Anterior cingulate cortex (tissue), 58 donors: ENCODE data around the gene VSTM2L.
A peak's percentile ranks its signal among the peaks of the same experiment; 100 is the strongest.

Source experiments
- DNase-seq, 58 donors: peaks; one replicate each; lab custom pipeline; 2025; lab: John Stamatoyannopoulos, UW

The VSTM2L gene

DNA sequence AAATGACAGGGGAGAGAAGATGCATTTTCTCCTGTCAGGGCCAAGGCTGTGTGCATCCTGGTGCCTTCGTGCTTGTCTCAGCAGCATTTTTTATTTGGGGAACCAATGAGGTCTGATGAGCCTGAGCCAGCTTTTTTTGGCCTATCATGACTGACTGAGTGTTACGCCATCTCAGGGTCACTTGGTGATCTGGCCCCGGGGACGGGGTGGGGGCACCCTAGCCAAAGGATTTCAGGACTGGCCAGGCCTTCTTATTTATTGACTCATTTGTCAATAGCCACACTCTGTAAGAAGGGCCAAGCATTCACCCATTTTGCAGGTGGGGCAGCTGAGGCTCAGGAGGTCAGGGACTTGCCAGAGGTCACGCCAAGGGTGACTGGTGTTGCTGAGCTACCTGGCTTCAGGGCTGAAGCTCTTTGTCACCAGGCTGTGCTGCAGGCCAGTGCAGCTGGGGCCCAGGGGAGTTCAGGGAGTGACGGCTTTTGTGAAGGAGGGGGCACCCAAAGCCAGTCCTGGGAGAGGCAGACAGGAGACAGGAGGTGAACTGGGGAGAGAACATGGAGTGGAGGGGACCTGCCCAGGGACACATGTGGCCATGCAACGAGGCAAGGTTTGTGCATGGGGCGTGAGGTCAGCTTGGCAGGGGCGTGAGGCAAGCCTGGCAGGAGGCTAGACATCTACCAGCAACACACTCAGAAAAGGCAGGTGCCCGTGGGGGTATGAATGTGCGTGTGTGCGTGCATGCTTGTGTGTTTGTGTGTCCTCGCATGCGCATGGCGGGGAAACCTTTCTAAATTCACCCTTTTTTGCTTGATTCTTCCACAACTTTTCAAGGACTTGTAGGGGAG is 31.1 kb downstream of the VSTM2L start:
- no peak for DNase-seq

DNA sequence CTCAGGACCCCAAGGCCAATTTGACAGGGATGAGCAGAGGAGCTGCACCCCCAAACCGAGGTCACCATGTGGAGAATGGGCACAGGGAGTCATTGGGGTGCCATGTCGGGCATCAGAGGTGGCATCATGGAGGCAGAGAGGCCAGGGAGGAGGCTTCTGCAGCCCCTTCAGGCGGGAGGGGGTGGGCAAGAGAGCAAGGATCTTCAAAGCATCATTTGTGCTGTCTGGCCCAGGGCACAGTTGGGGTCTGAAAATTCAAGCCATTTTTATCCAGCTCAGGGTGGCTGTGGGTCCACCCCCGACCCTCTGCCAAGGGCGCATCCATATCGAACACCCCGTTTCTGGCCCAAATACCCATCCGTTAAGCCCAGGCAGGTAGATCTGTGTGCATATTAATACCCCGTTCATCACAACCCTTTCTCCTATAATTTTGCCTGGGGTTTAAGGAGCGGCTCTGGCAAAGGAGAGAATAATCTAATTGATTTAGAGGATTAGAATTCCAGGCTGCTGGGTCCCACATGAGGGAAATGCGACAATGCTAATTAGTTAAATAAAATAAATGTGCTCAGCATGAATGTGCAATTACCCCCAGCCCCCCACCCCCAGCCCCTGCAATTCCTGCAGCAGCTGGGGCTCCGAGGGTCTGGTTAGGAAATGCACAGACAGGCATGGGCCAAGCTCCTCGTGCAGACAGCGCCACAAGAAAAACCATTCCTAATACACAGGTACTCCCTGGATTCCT is 31.9 kb downstream of the VSTM2L start:
- DNase-seq = no peak

- DNase-seq = no peak
These were observed 32.5 kb downstream of the VSTM2L start for GRCh38 chr20:37935435-37935834.

GRCh38 chr20:37936041-37936440 is 33.1 kb downstream of the VSTM2L start:
- no peak for DNase-seq

DNA sequence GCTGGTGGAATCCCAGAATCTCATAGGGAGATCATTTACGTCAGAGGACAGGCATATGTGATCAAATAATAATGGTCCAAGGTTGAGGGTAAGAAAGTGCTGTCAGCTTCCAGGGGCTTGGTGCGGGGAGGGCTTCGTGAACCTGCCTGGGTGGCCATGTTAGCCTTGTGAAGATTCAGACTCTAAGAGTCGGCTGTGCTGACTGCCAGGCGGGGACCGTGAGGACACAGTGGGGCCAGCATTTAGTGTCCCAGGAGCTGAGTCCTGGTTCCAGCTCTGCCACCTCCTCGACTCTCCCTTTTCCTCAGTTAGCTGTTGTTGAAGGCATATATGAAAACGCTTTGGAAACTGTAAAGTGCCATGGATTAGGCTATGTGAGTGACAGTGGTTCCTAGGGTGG is 33.5 kb downstream of the VSTM2L start:
- no peak for DNase-seq

- no peak for DNase-seq
These were observed 34.8 kb downstream of the VSTM2L start for GRCh38 chr20:37937686-37938085.

DNA sequence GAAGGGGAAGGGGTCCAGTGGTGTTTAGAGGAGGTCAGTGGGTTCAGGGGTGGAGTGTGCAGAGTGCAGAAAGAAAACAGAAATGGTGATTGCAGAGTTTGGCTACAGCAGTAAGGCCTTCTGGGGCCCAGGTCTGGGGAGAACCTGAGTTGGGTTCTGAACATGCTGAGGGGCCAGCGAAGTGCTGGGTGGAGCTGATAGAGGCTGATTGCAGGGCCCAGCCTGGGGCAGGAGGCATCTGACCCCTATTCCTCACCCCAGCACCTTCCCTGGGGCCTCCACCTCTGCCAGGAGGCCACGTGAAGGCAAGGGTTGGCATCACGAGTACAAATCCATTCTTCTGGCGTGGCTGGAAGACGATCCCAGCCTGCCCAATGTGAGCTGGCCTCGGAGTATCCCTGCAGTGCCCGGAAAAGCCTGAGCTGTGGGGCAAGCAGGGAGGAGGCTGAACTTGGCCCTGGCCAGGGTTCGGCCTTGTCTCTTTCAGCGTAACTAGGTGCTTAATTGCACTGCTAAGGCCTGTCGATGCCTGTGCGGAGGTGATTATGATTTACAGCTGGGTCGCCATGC is 35.3 kb downstream of the VSTM2L start:
- no peak for DNase-seq

DNA sequence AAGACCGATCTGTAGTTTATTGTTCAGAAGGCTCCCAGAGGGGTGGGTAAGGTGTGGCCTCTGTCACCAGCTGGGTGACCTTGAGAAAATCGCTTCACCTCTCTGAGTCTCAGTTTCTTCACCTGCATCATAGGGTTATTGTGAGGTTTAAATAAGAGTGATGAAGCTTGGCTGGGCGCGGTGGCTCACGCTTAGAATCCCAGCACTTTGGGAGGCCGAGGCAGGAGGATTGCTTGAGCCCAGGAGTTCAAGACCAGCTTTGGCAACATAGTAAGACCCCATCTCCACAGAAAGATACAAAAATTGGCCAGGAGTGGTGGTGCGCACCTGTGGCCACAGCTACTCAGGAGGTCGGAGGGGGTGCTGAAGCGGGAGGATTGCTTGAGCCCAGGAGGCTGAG is 36.0 kb downstream of the VSTM2L start:
- DNase-seq = no peak

DNA sequence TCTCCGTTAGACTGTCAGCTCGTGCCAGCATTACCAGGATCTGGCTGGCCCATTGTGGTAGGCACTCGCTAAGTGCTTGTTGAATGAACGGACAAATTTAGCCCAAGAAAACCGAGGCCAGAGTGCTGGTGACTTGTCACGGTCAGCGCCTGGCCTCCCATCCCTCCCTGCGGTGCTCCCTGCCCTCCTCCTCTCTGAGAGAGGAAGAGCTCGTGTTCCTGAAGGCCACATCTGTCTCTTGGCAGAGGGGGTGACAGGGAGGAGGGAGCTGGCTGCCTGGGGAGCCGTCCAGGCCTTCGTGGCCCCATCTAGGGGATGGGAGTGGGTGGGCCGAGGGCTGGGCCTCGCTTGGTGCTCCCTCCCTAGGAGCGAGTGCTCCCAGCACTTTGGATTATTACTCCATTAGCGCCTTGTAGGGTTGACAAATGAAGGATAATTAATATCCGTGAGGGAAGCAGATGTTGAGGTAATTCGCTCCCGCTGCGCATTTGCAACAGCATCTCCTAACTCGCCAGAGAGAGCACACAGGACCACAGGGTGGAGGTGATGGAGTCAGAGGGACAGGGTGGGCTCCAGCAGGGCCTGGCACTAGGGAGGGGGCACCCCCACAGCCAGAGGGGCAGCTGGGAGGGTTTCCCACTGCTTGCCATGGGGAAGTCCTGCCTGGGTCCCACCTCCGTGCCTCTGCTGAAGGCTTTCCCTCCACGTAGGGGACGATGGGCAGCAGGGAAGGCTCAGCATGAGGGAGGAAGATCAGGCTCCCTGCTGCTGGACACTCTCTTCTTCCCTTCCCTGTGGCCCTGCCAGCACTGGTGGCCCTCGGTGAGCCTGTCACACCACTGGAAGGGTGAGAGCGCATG is 37.0 kb downstream of the VSTM2L start:
- DNase-seq = no peak

GRCh38 chr20:37940858-37941257 is 37.9 kb downstream of the VSTM2L start:
- no peak for DNase-seq

DNA sequence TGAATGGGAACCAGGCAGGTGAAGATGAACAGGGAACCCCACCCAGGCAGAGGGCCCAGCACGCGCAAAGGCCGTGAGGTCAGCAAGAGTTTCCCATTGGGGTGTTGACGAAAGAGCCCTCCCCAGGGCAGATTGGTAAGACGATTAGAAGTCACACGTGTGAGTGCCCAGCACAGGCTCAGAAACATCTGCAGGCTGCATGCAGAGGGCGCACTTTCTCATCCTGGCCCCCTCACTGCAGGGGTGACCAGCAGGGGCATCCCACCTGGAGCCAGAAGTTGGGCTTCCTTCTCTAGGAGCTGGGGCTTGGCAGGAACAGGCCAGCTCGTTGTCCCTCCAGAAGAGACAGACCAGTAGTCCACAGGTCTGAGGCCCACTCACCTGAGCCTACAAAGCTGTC is 38.4 kb downstream of the VSTM2L start:
- DNase-seq = no peak

- no peak for DNase-seq
These were observed 39.1 kb downstream of the VSTM2L start for GRCh38 chr20:37941992-37942391.

GRCh38 chr20:37943033-37943432 is 40.1 kb downstream of the VSTM2L start:
- no peak for DNase-seq

DNA sequence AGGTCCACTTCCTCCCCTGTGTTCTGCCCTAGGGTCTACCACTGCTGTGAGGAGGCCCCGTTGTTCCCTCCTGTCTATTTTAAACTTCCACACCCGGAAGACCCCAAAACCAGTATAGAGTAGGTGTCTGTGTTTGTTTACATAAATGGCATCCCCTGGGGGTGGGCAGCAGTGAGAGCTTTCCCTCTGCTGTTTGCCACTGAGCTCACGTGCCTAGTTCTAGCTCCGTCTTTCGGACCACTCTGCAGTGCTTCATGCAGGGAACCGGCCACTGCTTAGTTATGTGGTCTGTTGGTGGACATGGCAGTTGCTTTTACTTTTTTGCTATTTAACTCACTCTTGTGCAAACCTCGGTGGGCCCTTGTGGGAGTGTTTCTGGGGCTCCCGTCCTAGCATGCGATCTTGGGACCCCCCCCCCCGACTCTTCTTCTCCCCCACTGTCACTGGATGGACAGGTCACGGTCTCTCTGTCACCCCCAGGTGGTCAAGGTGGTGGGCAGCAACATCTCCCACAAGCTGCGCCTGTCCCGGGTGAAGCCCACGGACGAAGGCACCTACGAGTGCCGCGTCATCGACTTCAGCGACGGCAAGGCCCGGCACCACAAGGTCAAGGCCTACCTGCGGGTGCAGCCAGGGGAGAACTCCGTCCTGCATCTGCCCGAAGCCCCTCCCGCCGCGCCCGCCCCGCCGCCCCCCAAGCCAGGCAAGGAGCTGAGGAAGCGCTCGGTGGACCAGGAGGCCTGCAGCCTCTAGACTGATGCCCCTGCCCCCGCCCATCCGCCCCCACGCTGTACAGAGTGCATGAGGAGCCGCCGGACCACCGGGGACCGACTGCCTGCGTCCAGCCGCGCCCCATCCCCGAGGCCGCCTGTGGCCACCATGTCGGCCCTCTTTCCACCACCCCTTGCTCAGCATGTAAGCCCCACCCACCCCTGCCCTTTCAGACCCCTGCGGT is 40.9 kb downstream of the VSTM2L start:
- DNase-seq = no peak

GRCh38 chr20:37944456-37944981 is 41.6 kb downstream of the VSTM2L start:
- DNase-seq = no peak

GRCh38 chr20:37945091-37945547 is 42.2 kb downstream of the VSTM2L start:
- DNase-seq = peak in 2 of 58 donors; percentile 8 to 18

- DNase-seq = no peak
These were observed 44.0 kb downstream of the VSTM2L start for GRCh38 chr20:37946946-37947345.

GRCh38 chr20:37947943-37948342 is 45.0 kb downstream of the VSTM2L start:
- no peak for DNase-seq

- DNase-seq = no peak
These were observed 46.0 kb downstream of the VSTM2L start for GRCh38 chr20:37948956-37949355.
